D721Med (cell line): ENCODE measurements around the gene BATF3.
"Not testable (repeated sequence)": the region's sequence is repeated elsewhere in the genome, so short reads cannot be mapped to it uniquely, and the experiment has no call there.

Experiments
- DNase-seq: peaks from one replicate; pipeline ENCODE4 v3.0.0; 2011; ENCODE audit warnings: low spot score; ENCODE audit not compliant: insufficient read length
- FAIRE-seq: peaks from 2 replicates; lab custom pipeline; 2011; peaks lifted over from hg19 to GRCh38; lab: Jason Lieb, UNC
- CTCF ChIP-seq: IDR thresholded peaks from 2 replicates; pipeline ENCODE4 v1.5.1; 2012; ENCODE audit warnings: mild to moderate bottlenecking, control low read depth; ENCODE audit not compliant: insufficient read depth; ENCODE audit errors: missing control alignments

Gene BATF3

GRCh38 chr1:212667223-212668139 is 32.2 kb downstream of the BATF3 start:
- TF ChIP-seq CTCF: no peak
- FAIRE-seq (no peak), DNase-seq (no peak)

DNA sequence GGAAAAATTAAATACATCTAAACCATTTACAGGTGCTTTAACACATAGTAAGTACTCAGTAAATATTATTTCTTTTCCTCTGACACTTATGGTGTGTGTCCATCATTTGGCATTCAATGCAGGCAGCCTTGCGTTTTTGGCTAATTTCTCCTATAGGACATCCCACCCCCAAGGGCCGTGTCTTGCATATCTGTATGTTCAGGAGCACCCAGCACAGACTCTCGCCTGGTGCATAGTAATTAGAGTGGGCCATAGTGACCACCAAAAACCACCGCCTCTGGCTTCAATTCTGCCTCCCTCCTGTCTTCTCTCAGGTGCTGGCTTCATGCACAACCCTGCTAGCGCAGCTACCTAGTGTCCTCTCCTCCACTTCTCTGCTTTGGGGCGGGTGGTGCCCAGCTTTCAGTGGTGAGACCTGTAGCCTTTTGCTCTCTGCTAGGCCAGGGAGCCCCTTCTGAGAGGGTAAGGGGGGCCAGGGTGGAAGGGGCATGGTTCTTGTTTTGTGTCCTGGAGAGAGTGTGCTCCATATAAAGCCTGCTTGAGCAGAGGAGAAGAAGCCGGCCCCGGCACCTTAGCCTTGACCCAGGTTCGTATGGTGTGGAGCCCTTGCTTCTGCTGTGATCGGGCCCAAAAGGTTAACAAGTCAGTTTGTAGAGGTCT is 33.4 kb downstream of the BATF3 start:
- DNase-seq (no peak), FAIRE-seq (no peak)
- TF ChIP-seq CTCF: no peak

- FAIRE-seq (no peak), DNase-seq (peak; percentile 92)
- peak; percentile 95 for TF ChIP-seq CTCF
These were observed 34.2 kb downstream of the BATF3 start for GRCh38 chr1:212665241-212666115.

GRCh38 chr1:212664409-212665199 is 35.0 kb downstream of the BATF3 start:
- FAIRE-seq: no peak
- TF ChIP-seq CTCF: no peak
- no peak for DNase-seq

GRCh38 chr1:212658250-212658649 is 41.4 kb downstream of the BATF3 start:
- not testable (repeated sequence) for DNase-seq, FAIRE-seq

- no peak for FAIRE-seq
- no peak for TF ChIP-seq CTCF
- no peak for DNase-seq
These were observed 42.9 kb downstream of the BATF3 start for GRCh38 chr1:212656730-212657129.
